Kasumi-1 (cell line): ENCODE measurements around the gene PRICKLE3.
"Not testable (repeated sequence)": the region's sequence is repeated elsewhere in the genome, so short reads cannot be mapped to it uniquely, and the experiment has no call there.

ENCODE experiments used
- DNase-seq, 2 experiments: peaks; one replicate each; lab custom pipeline; 2025; lab: John Stamatoyannopoulos, UW

PRICKLE3 gene

DNA sequence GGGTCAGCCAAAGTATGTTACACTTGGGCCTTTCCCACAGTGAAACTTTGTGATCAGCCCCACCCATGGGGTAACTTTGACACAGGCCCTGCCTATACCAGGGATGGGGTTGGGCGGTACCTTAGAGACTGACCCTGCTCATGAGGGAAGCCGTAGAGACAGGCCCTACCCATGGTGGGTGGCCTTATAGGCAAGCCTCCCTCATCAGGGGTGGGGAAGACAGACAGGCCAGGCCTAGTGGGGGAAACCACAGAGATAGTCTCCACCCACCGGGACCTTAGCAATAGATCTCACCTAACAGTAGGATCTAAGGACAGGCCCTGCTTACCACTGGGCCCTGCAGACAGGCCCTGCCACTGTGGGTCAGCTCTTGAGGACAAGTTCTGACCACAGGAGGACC lies 7.6 kb downstream of the PRICKLE3 start:
- no peak for DNase-seq

- no peak for DNase-seq
Observed at GRCh38 chrX:49177873-49178480, 8.2 kb downstream of the PRICKLE3 start.

- peak; percentile 4 to 47 for DNase-seq
Observed at GRCh38 chrX:49177338-49177833, 8.8 kb downstream of the PRICKLE3 start.

GRCh38 chrX:49176421-49177326 lies 9.5 kb downstream of the PRICKLE3 start:
- DNase-seq = no peak

DNA sequence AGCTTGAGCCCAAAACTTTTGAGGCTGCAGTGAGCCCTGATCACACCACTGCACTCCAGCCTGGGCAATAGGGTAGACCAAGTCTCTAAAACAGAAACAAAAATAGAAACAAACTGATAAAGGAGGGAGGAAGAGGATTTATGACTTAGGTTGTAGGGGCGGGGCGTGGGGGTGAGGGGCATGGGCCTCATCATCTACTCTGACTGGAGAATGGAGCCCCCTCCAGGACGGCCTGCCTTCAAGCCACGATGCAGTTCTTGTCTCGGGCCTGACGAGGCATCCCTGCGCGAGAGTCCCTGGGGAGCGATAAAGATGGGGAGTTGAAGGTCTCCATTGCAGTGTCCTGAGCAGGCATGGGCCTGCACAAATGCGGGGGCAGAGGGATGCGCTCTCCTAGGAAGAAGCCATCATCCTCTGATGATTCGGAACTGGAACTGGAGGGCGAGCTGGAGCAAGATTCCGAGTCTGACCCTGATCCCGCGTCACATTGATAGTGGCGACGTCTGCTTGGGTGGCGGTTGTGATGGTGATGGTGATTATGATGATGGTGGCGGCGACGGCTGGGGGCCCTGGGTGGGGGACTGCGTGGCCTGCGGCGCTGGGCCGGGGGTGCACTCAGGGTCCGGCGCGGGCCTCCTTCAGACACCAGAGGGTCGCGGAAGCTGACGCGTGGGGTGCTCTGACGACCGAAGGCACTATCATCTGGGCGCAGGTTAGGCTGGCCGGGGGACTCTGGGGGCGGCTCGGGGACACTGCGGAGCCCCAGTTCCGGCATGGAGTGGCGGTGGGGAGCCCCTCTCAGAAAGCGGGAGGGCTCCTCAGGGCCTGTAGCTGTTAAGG lies 10.5 kb downstream of the PRICKLE3 start:
- DNase-seq = no peak

- no peak for DNase-seq
Observed at GRCh38 chrX:49174723-49175122, 11.4 kb downstream of the PRICKLE3 start.

- not testable (repeated sequence) for DNase-seq
Observed at GRCh38 chrX:49173544-49173943, 12.6 kb downstream of the PRICKLE3 start.

DNA sequence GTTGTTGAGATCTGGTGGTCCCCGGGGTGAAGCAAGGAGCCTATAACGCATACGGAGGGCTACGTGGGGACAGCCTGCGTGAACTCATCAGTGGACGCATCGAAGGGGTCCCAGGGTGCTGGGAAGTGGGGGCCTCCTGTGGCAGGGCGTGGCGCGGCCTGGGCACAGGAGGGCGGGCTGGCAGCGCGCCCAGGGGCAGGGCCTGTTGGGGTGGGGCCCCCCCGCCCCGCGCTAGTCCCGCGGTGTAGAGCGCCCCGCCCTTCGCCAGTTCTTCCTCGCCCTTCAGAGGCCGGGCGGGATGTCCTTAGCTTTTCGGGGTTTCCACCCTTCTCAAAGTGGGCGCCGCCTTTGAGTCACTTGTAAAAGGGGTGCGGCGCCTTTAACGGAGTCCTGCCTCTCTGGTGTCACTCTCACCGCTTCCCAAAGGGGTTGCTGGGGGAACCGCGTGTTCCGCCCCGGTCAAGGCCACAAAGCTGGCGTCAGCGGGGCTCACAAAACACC lies 13.8 kb downstream of the PRICKLE3 start:
- peak; percentile 12 to 24 for DNase-seq

DNA sequence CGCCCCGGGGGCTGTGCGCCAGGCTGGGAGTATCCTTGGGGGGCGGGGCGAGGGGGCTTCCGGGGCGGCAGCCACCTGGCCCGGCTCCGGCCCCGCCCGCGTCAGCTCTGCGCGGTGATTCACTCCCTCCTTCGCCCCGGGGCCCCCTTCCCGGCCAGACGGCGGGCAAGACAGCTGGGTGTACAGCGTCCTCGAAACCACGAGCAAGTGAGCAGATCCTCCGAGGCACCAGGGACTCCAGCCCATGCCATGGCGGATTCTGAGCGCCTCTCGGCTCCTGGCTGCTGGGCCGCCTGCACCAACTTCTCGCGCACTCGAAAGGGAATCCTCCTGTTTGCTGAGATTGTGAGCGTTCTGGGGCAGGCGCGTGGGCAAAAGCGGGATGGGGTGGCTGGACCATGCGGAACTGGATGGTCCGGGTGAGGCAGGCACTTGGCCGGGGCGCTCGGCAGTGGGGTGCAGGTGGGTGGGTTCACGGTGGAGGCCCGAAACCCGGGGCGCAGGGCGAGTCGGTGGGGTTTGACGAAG lies 14.4 kb downstream of the PRICKLE3 start, which contains the start of gene PLP2:
PLP2 (plus strand) TSS at position 147 of the 528 bp plus-strand sequence; CDS start at position 250, 103 bp downstream.
- DNase-seq = peak; percentile 13 to 20

DNA sequence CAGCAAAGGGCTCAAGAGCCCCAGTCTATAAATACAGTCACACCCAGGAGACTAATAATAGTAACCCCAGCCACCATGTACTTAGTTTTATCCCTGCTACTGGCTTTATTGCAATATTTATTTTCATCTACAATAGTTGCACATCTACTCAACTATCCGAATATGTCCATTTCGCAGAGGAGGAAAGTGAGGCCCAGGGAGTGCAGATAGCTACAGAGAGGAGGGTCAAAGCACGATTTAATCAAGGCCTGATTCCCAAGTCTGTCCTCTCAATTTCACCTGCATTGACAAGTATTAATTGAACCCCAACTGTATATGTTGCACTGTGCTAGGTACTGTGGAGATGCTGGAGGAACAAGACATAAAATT lies 18.4 kb downstream of the PRICKLE3 start:
- no peak for DNase-seq

- peak; percentile 73 to 79 for DNase-seq
Observed at GRCh38 chrX:49166914-49167739, 19.0 kb downstream of the PRICKLE3 start.

- DNase-seq = peak; percentile 63 to 65
Observed at GRCh38 chrX:49165901-49166881, 20.0 kb downstream of the PRICKLE3 start.

DNA sequence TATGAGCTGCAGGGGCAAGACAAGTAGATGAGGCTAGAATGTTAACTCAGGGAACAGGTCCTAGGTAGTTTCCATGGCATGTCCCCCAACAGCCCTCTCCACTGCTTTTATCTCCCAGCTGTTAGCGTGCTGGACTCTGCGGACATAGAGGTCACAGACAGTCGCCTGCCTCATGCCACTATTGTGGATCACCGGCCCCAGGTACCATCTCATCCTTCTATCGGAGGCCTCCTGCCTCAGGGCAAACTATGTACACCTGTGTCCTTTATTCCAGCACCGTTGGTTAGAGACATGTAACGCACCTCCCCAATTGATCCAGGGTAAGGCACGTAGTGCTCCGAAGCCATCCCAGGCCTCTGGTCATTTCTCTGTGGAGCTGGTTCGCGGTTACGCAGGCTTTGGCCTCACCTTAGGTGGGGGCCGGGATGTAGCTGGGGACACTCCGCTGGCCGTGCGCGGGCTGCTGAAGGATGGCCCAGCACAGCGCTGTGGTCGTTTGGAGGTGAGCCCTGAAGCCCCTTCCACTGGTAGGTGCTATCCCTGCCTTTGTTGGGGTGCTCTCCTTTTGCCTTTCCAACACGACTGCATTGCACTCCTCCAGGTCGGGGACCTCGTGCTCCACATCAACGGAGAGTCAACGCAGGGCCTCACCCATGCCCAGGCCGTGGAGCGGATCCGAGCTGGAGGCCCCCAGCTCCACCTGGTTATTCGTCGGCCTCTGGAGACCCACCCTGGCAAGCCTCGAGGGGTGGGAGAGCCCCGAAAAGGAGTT lies 21.4 kb downstream of the PRICKLE3 start:
- DNase-seq = no peak

GRCh38 chrX:49163555-49164419 lies 22.4 kb downstream of the PRICKLE3 start:
- peak; percentile 69 to 82 for DNase-seq

GRCh38 chrX:49162620-49163019 lies 23.6 kb downstream of the PRICKLE3 start, which contains the start of gene MAGIX:
TSS of gene MAGIX (plus strand) at chrX:49162758. CDS start at chrX:49162890, 132 bp downstream.
- no peak for DNase-seq

GRCh38 chrX:49161632-49162031 lies 24.5 kb downstream of the PRICKLE3 start:
- no peak for DNase-seq

GRCh38 chrX:49160908-49161307 lies 25.3 kb downstream of the PRICKLE3 start:
- DNase-seq = no peak

- DNase-seq = no peak
Observed at GRCh38 chrX:49157194-49157593, 29.0 kb downstream of the PRICKLE3 start.
